22Rv1 (cell line): Measurements from ENCODE around the gene UBE2U.
"Not testable (repeated sequence)": the region's sequence is repeated elsewhere in the genome, so short reads cannot be mapped to it uniquely, and the experiment has no call there.

Source experiments
- H3K27ac ChIP-seq: fragments of 450-650 bp; 2 replicates; pipeline ENCODE4 v1.5.1; 2017
- ZFX ChIP-seq: fragments of 450-650 bp; IDR thresholded peaks from 2 replicates; pipeline ENCODE4 v1.6.1; 2017; ENCODE audit warnings: antibody characterized with exemption, borderline replicate concordance
- TF ChIP-seq, protein P1 (sequence below): fragments of 450-650 bp; IDR thresholded peaks from 2 replicates; pipeline ENCODE4 v1.5.1; 2017; ENCODE audit warnings: mild to moderate bottlenecking

Gene UBE2U

DNA sequence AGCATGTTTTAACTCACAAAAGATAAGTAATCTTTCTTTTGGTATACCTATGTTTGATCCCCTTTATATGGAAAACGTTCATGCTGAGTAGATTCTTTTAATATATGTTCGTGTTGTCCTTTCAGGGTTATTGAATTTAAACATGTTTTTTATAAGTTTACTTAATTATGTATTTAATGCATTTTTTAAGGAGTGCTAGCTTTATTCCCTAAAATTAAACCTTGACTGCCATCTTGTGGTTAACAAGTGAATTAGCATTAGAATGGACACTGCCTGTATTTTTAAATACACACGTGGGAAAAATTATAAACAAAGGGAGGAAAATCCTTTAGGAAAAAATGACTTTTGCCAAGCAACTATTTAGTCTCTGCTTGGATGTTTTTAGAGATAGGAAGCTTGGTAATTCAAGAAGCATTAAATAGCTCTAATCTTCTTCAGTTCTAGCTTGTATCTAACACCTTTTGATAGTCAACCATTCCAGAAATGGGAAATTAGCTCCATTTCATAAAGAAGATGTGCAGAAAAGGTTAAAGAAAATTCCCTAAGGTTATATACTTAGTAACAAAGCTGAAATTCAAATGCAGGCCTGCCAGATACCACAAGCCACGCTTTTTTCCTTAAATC, 43.0 kb downstream of the UBE2U start:
- no peak for TF ChIP-seq ZFX
- TF ChIP-seq, protein P1, sequence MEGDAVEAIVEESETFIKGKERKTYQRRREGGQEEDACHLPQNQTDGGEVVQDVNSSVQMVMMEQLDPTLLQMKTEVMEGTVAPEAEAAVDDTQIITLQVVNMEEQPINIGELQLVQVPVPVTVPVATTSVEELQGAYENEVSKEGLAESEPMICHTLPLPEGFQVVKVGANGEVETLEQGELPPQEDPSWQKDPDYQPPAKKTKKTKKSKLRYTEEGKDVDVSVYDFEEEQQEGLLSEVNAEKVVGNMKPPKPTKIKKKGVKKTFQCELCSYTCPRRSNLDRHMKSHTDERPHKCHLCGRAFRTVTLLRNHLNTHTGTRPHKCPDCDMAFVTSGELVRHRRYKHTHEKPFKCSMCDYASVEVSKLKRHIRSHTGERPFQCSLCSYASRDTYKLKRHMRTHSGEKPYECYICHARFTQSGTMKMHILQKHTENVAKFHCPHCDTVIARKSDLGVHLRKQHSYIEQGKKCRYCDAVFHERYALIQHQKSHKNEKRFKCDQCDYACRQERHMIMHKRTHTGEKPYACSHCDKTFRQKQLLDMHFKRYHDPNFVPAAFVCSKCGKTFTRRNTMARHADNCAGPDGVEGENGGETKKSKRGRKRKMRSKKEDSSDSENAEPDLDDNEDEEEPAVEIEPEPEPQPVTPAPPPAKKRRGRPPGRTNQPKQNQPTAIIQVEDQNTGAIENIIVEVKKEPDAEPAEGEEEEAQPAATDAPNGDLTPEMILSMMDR, result peak; percentile 78
- H3K27ac ChIP-seq, result no peak overlapping the region

GRCh38 chr1:64248065-64248464, 44.6 kb downstream of the UBE2U start:
- H3K27ac ChIP-seq, result no peak overlapping the region
- no peak for TF ChIP-seq ZFX
- TF ChIP-seq, protein P1, result no peak

GRCh38 chr1:64250472-64250871, 47.0 kb downstream of the UBE2U start:
- H3K27ac ChIP-seq, result not testable (repeated sequence)

DNA sequence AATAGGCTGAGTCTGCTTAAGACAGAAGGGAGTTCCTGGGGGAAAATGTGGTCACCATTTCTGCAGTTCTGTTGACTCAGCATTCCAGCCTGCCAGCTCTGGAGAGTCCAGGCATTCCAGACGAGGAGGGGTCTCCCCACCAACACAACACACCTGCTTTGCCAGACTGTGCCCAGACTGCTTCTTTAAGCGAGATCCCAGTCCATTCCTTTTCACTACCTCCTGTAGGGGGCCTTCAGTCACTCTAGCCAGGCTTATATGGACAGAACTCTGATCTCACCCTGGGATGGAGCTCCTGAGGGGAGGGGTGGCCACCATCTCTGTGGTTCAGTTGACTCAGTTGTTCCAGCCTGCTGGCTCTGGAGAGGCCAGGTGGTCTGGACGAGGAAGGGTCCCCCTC, 48.5 kb downstream of the UBE2U start:
- H3K27ac ChIP-seq, result no peak overlapping the region
- TF ChIP-seq, protein P1, result 0 out of 2 replicates have a peak, but pooled peaks have one; percentile 10
- no peak for TF ChIP-seq ZFX

DNA sequence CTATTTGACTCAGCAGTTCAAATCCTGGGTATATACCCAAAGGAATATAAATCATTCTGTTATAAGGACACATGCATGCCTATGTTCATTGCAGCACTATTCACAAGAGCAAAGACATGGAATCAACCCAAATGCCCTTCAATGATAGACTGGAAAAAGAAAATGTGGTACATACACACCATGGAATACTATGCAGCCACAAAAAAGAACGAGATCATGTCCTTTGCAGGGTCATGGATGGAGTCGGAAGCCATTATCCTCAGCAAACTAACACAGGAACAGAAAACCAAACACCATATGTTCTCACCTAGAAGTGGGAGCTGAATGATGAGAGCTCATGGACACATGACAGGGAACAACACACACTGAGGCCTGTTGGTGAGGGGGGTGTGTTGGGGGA, 53.8 kb downstream of the UBE2U start:
- not testable (repeated sequence) for H3K27ac ChIP-seq

- H3K27ac ChIP-seq, result not testable (repeated sequence)
Measured at GRCh38 chr1:64258444-64258843, 55.0 kb downstream of the UBE2U start.

- no peak for TF ChIP-seq ZFX
- TF ChIP-seq, protein P1, result no peak
- no peak overlapping the region for H3K27ac ChIP-seq
Measured at GRCh38 chr1:64263335-64263734, 59.9 kb downstream of the UBE2U start.

DNA sequence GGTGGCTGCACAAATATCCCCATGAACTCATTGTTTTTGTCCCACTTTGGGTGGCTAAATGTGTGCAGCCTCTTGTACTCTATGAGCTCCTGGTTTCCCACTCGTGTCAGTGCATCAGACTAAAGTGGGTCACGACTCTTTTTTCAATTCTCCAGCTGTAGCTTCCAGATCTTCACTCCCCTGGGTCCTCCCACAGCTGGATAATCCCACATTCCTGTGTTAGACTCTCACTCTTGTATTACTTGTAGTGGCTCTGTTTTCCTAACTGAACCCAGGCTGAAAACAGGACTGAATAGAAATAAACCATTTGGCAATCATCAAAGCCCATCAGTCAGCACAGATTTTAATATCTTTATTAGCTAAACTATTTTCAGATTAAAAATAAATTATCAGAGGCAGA, 60.4 kb downstream of the UBE2U start:
- no peak overlapping the region for H3K27ac ChIP-seq
- TF ChIP-seq ZFX, result no peak
- TF ChIP-seq, protein P1, result no peak

DNA sequence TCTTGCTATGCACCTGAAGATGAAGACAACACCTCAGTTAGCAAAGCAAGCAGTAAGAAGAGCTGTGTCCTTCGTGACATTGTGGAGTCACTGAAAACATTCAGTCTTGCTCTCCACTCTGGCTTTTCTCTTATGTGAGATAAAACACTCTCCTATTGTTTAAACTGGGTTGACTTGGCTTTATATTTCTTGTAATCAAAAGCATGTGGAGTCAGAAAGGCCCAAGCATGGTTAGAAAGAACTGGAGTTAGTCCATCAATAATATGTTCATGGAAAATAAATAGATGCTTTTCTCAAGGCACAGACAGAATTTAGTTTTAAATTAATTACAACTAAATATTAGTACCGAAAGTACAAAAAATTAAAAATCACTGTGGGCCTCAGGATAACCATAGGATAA, 61.7 kb downstream of the UBE2U start:
- no peak overlapping the region for H3K27ac ChIP-seq
- TF ChIP-seq, protein P1, result no peak
- TF ChIP-seq ZFX, result no peak
